CD4-positive, alpha-beta T cell treated with Interleukin-1 beta for 1 hour (primary cell): ENCODE data around the gene ALPI.
"Not testable (repeated sequence)": the region's sequence is repeated elsewhere in the genome, so short reads cannot be mapped to it uniquely, and the experiment has no call there.

Source experiments
- DNase-seq, 2 donors: peaks; one replicate each; pipeline ENCODE4 v3.0.0-alpha.2; 2020 to 2022

Gene ALPI

GRCh38 chr2:232455426-232456255 is at the start of gene ALPI:
Gene ALPI (plus strand): TSS chr2:232456153. CDS start chr2:232456200, 47 bp downstream.
- no peak for DNase-seq

- no peak for DNase-seq
These were observed 49.2 kb upstream of the ALPI start, which contains the start of gene ALPG for GRCh38 chr2:232406556-232407310. Gene ALPG (plus strand): TSS chr2:232406844. CDS start chr2:232406895, 51 bp downstream.

DNA sequence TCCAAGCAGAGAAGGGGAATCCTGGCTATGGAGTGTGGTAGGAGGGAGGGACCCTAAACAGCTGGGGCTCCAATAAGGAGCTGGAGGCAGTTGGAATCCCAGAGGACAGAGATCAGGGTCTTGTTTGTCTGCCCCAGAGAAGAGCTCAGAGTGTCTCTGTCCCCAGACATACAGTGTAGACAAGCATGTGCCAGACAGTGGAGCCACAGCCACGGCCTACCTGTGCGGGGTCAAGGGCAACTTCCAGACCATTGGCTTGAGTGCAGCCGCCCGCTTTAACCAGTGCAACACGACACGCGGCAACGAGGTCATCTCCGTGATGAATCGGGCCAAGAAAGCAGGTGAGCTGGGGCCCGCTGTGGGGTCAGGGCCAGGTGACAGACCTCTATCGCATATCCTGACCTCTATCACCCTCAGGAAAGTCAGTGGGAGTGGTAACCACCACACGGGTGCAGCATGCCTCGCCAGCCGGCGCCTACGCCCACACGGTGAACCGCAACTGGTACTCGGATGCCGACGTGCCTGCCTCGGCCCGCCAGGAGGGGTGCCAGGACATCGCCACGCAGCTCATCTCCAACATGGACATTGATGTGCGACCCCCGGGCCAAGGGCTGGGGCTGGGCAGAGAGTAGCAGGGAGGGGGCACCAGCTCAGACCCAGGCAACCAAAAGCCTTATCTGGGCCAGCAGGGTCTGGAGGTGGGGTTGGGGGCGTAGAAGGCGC is 48.4 kb upstream of the ALPI start:
- DNase-seq = not testable (repeated sequence)

DNA sequence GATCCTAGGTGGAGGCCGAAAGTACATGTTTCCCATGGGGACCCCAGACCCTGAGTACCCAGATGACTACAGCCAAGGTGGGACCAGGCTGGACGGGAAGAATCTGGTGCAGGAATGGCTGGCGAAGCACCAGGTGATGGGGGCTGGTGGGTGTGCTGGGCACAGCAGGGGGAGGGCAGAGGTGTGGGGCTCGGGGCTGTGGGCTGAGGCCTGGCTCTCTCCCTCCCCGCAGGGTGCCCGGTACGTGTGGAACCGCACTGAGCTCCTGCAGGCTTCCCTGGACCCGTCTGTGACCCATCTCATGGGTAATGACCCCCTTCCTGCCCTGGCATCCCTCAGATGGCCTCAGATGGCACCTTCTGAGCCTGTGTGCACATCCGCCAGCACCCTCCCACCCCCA is 47.7 kb upstream of the ALPI start:
- DNase-seq = not testable (repeated sequence)

GRCh38 chr2:232409617-232410016 is 46.3 kb upstream of the ALPI start:
- not testable (repeated sequence) for DNase-seq

DNA sequence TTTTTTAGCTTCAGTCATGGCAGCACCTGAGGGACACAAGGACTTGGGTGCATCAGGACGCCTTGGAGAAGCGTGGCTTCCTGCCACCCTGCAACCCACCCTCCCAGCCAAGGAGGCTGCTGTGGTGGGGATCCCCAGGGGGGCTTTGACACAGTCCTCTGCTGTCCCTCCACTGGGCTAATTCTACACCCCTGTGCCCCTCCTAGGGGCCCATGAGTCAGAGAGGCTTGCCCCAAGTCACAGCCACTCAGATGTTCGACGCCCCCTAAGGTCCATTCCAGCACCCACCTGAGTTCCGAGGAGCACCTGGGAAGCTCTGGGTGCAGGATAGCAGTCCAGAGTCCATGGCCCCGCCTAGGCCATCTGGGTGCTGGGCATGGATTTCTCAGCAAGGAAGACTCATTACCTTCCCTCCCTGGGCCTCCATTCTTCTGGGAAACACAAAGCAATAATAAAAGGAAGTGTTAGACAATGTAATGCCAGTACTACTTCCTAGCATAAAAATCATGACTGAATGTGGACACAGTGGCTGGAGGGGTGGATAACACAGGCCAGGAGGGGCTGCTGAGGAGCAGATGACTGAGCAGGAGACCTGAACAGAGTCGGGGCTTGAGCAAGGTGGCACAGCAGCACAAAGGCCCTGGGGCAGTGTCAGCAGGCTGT is 45.6 kb upstream of the ALPI start:
- DNase-seq = no peak

DNA sequence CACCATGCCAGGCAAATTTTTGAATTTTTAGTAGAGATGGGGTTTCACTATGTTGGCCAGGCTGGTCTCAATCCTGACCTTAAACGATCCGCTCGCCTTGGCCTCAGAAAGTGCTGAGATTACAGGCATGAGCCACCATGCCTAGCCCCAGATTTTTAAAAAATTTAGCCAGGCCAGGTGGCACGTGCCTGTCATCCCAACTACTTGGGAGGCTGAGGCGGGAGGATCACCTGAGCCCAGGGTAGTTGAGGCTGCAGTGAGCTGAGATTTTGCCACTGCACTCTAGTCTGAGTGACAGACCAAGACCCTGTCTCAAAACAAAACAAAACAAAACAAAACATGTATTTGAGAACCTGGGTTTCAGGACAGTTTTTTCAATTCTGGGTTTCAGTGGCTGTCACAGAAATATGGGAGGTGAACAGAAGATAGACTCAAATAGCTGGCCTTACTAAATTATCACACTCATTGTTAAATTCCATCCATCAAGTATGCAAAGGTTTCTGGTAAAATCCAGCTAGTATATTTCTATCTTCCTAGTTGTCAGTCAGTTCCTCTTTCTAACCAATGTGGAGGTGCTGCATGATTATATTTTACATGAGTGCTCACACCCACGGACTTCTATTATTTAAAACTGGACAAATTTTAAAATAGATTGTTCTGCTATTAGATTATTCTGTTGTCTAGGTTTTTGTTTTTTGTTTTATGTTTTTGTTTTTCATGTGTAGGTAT is 43.9 kb upstream of the ALPI start:
- no peak for DNase-seq

DNA sequence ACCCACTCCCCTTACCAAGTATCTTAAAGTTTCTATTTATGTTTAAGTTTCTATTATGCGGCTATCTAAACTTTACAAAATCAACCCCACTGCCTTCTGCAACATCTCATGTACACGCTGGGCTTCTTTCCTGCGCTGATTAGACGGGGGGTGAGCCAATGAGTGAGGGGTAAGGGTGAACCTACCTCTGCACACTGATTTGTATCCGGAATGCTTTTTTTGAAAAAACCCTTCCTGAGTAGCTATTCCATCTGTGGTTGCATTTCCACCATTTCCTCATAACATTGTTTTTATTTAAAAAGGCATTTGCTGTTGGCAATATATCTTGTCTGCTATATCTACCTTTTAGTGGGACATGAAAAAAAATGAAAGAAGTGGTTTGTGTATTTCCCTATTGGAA is 43.0 kb upstream of the ALPI start:
- no peak for DNase-seq

DNA sequence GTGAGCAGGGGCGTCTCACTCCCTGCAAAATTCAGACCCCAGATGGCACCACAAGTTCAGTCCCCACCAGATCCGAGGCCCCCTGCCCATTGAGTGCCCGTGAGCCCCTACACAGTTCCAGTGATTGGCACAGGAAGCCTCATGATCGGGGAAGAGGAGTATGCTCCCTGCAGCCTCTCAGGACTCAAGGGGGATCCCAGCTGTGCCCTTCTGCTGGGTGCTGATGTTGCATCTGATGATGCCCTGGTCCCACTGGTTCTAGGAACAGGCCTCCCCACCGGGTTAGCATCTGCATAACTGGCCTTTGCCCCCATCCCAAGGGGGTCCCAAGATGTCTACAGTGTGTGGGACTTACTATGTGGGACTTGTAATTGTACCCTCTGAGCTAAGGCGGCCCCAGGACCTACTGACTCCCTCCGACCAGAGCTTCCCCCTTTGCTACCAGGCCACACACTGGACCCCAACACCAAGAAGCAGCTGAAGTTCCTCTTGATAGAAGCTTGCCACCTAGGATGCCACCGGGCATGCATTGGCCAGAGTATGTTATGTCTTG is 40.7 kb upstream of the ALPI start:
- no peak for DNase-seq

- no peak for DNase-seq
These were observed 40.0 kb upstream of the ALPI start for GRCh38 chr2:232415736-232416520.

DNA sequence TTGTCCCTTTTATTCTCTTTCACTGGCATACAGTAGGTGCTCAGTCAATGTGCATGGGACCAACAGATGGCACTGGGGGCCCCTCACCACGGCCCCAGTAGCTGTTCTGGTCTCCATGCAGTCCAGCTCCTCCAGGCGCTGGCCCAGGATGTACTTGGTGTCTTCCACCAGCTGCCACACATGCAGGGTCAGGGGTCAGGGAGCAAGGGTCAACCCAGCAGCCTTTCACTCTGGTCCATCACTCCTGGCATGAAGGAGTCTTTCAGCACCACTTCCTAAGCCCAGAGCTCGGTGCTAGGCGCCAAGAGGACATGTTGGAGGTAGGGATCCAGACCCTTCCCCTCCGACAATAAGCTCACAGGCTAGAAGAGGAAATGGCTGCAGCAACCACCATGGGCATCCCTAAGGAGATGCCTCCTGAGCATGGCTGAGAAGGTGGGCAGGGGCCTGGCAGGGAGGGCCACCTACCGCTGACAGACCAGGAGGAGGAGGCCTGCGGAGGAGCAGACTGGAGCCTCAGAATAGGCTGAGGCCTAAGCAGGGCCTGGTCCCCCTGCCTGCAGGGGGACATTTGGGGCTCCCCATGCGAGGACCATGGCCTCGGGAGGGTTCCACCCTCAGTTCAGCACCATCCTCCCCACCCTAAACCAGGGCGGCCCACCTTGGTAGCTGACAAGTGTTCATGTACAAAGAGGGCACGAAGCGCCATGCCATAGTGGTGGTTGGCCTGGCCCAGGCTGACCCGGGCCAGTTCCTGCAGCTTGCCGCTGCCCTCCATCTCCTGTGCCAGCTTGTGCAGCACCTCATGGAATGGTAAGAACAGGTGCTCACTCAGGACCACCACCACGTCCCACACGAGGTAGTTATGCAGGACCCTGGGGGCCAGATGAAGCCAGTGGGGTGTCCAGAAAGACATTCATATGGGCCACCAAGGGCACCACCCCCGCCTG is 39.2 kb upstream of the ALPI start:
- no peak for DNase-seq

DNA sequence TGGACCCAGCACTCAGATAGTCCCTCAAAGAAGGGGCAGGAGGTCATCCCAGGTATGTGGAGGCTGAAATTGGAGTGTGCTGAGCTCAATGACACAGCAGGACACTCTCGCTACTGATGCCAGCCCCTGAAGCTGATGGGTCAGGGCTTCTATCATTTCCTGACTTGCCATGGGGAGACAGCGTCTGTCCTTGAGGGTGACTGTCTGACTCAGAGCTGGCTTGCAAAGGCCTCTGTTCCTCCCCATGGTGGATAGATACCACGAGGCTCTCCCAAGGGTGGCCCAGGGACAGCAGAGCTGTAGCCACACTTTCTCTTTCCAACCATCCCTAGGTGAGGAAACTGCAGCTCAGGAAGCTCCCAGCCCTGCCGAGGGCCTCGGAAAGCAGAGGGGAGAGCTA is 38.5 kb upstream of the ALPI start:
- no peak for DNase-seq

DNA sequence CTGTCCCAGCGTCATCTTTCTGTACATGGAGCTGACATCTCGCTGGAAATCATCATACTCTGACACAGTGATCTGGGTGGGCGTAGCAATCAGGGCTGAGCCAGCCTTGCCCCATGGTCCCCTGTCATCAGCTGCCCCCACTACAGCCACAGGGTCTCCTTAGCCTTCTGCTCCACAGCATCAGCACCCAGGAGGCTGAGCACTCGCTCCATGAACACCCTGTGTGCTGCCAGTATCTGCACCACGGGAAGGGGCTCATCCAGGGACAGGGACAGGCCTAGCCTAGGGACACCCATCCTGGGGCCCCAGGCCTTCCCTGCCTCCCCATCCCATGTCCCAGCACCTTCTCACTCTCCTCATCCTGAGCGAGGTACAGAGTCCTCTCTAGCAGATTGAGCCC is 37.9 kb upstream of the ALPI start:
- DNase-seq = no peak

DNA sequence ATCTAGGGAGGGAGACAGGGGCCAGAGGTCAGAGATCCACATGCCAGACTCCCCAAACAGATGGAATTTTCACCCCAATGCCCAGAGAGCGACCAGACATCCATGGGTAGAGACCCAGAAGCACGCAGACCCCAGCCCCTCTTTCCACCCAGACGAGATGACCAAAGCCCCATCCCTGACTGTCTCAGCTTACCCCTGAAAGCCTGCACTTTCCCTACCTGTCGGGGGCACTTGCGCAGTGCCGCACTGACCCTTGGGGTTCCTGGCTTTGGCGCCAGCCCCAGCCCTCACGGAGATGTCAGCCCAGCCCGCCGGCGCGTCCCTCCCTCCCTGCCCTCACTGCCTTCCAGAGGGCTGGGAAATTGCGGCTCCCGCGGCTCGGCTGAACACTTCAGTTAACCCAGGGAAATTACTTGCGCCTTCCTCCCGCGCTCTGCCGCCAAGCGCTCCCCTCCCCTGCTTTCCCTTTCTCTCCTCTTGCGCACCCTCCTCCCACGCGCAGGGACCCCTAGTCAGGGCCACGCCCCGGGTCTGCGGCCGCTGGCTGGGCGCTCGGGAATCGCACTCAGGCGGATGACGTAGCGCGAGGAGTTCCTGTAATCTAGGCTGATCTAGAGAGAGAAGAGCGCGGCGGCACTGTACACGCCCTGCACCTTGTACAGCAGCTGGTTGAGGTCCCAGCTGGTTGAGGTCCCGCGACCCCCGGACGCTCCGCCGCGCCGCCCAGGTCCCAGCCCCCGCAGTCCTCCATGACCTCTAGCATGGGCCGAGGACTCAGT is 37.3 kb upstream of the ALPI start:
- no peak for DNase-seq

DNA sequence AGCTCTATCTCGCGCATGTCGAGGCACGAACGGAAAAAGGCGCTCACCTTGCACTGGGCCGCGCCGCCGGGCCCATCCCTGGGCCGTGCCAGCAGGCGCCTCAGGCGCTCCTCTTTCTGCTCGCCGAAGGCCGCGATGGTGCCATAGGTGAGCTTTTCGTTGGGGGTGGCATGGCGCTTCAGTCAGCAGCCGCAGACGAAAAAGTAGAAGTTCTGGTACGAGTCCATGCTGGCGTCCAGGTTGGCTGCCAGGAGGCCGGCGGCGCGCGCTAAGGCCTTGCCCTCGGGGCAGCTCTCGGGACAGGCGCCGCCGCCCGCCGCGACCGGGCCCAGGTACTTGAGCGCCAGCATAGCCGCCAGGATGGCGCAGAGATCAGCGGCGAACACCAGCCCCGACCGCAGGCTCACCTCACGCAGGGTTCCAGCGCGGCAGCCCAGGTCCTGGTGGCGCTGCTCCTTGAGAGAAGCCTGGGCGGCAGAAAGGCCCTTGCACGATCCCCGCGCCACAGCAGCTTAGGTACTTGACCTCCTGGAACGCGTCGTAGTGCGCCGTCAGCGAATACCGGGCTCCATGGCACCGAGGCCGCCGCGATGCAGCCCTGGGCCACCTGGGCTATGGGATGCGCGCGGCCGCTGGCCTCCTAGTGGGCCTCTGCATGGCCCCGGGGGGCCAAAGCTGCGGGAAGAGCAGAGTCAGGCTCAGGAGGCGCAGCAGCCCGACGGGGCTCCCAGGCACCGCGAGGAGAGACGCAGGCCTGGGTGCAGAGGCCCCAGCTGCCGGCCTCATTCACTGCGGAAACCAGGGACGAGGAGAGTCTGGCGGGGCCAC is 36.5 kb upstream of the ALPI start:
- no peak for DNase-seq

GRCh38 chr2:232420073-232420454 is 35.9 kb upstream of the ALPI start:
- DNase-seq = no peak

DNA sequence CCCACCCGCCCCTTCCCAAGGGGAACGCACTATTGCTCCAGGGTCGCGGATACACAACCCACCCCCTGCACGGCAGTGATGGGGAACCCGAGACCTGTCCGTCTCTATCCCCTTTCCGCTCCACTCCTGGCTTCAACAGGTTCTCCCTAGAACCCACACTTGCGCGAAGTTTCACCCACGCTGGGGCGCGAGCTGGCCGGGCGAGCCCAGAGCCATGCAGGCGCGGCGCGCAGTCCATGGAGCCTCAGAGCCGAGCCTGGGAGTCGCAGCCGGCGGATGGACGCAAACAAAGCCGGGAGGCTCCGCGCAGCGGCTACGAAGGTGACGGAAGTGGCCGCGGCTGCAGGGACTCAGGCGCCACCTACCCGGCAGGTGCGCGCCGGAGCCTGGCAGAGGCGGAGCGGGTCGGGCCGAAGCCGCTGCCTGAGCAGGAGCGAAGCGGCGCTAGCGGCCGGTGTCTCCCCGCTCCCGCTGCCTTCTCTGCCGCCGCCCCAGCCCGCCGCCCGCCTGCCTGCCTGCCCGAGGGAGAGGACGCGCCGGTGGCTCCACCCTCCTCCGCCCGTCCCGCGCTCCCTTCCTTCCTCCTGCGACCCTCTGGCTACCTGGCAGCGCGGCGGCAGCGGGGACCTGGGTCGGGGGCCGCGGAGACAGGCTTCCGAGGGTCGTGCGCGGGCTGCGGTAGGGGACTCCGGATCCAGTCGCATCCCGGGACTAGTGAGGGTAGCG is 35.3 kb upstream of the ALPI start:
- DNase-seq = no peak
